Camera-type eye (tissue), 1 donor: Measurements from ENCODE around the gene E2F7. TPM values are rescaled to one million over a fixed set of nuclear protein-coding genes. Genes with fewer than 3 reads are reported as not detected.

Experiments
- total RNA-seq: library from RNA; depleted of rRNA; stranded (reverse); fragments of >200 nt; gene quantifications from one replicate; pipeline ENCODE4 v1.2.3, GENCODE V29; 2014

Gene E2F7
- total RNA-seq: 5.2 TPM

GRCh38 chr12:77065361-77066204 is at the start of gene E2F7:
Gene E2F7, minus strand, starts transcription at chr12:77065569. Its CDS starts 934 bp downstream, at chr12:77064635.

Other genes with a start within 250 kb of the E2F7 start
- gene CSRP2, start 186.6 kb downstream of the E2F7 start, total RNA-seq: 114 TPM